Measurements from ENCODE around the gene FHL3. TPM values are rescaled to one million over a fixed set of nuclear protein-coding genes. Genes with fewer than 3 reads are reported as not detected.
"Not testable (repeated sequence)": the region's sequence is repeated elsewhere in the genome, so short reads cannot be mapped to it uniquely, and the experiment has no call there.

FHL3 gene
- total RNA-seq, 1 donor from 2014 or later = 9.8 TPM

DNA sequence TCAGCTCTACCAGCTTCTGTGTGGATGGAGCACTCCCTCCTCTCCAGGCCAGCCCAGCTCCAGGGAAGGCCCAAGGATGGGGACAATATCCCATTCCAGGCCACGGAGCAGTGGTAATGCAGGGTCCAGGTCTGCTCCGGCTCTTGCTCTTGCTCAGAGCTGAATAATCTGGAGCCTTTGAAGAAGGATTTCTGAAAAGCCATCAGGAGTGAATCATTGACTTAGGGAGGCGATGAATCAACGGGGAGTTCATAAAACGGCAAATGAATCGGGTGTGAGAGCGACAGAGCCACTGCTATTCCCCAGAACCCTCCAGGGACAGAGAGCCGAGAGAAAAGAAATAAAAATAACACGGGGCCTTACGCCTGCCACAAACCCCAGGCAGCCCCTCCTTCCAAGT lies 33.5 kb upstream of the FHL3 start:
- intact Hi-C loops (cut with DNase I) = no loop called here

DNA sequence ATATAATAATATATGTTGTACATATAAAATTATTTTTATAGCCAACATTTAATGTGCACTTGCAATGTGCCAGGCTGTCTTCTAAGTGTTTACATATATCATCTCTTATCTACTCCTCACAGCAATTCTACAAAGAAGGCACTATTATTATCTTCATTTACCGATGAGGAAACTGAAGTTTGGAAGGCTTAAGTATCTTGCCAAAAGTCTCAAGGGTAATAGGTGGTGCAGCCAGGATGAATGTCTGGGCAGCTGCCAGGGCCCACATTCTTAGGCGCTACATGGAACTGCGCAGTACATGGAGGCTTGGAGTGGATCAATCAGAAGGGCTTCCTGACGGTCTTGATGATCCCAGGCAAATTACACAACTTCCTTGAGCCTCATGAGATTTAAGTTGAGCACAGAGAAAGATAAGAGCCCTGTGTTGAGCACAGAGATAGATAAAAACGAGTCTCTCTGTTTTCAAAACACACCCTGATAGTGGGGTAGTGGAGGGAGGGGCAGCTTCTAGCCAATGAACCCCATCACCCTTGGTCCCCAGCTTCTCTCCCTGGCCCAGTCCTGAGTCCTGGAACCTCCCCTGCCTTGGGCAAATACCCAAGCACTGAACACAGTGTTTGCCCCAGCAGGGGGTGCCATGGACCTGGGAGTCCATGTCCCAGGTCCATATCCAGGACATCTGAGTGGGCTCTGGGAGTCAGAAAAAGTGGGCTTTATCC lies 32.1 kb upstream of the FHL3 start:
- intact Hi-C loops (cut with DNase I) = no loop called here
- DNase-seq (ENCODE audit: low spot score) = peak; percentile 24

More for the DNA sequence above, 33.5 kb upstream of the FHL3 start:
- DNase-seq (ENCODE audit: low spot score) = peak; percentile 41

DNA sequence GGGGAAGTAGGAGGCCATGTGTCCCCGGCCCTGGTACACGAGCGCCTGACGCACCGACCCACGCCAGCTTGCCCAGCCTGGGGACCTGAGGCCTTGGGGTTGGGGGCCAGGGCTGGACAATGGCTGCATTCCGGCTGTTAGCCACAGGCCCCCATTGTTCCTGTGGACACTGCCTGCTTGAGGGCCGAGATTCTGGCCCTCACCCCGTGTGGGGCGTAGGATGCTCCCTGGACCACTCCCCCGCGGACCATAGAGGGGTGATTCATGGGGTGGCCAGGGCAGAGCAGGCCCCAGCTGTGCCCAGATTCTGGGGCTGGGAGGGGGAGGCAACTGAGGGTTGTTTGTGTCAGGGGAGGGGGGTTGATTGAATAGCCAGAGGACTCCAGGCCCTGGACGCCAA lies 29.6 kb upstream of the FHL3 start:
- intact Hi-C loops (cut with DNase I) = no loop called here

DNA sequence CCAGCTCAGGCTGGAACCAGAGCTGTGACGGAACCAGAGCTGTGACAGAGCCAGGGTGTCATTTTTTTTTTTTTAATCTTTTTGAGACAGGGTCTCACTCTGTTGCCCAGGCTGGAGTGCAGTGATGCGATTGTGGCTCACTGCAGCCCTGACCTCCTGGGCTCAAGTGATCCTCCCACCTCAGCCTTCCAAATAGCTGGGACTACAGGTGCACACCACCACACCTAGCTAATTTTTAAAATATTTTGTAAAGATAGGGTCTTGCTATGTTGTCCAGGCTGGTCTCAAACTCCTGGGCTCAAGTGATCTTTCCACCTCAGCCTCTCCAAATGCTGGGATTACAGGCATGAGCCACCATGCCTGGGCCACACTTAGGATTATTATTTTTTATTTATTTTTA lies 27.7 kb upstream of the FHL3 start:
- intact Hi-C loops (cut with DNase I); DNase-seq (ENCODE audit: low spot score): not testable (repeated sequence)

More for the DNA sequence above, 29.6 kb upstream of the FHL3 start:
- DNase-seq (ENCODE audit: low spot score) = no peak

DNA sequence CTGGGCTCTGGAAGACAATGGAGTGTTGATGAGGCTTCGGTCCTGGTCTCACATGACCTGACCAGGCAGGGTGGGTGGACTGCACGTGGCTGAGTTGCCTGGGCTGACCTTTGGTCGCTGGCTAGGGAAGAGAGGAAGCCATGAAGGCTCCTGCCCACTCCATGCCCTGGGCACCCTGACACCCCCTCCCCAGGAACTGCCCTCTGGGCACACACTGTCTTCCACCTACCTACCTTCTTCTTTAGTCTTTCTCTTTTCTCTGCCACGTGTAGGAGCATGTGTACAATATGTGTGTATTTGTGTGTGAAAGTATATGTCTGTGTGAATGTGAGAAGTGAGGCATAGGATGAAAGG lies 26.2 kb upstream of the FHL3 start:
- no peak for DNase-seq (ENCODE audit: low spot score)
- intact Hi-C loops (cut with DNase I) = no loop called here

DNA sequence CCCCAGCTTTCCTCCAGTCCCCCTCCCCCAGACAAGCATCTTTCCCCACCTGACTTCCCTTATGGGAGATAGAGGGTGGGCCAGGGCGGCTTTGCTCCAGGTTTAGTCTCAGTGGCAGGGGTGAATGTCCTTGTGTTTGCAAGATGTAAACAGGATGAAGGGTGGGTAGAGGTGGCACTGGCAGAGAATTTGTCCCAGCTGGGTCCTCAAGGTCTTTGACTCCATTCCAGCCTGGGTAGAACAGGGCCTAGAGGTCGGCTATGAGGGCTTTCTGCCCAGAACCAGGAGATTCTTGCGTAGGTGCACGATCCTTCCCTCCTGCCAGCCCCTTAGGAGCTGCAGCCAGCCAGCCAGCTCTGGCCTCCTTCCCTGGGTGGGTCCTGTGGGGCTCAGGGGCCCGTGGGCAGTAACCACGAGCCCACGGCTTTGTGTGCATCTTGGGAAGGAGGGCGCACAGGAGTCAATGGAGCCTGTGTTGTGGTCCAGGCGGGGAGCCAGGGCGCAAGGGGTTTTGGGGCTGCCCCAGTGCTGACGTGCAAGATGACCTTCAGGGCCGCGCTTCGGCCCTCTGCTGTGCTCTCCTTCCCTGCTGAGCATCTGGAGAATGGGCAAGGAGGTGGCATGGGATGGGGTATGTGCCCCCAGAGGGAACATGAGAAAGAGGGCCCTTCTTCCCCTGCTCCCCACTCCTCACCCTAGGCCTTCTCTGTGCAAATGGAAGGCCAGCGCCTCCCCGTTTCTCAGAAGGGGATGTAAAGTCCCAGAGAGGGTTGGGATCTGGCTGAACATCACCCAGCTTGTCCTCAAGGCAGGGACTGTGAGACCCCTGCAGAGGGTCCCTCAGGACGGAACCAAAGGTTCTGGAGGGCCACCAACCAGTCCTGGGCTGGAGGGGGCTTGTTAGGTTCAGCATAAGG lies 25.5 kb upstream of the FHL3 start:
- peak; percentile 57 for DNase-seq (ENCODE audit: low spot score)
- intact Hi-C loops (cut with DNase I) = no loop called here

DNA sequence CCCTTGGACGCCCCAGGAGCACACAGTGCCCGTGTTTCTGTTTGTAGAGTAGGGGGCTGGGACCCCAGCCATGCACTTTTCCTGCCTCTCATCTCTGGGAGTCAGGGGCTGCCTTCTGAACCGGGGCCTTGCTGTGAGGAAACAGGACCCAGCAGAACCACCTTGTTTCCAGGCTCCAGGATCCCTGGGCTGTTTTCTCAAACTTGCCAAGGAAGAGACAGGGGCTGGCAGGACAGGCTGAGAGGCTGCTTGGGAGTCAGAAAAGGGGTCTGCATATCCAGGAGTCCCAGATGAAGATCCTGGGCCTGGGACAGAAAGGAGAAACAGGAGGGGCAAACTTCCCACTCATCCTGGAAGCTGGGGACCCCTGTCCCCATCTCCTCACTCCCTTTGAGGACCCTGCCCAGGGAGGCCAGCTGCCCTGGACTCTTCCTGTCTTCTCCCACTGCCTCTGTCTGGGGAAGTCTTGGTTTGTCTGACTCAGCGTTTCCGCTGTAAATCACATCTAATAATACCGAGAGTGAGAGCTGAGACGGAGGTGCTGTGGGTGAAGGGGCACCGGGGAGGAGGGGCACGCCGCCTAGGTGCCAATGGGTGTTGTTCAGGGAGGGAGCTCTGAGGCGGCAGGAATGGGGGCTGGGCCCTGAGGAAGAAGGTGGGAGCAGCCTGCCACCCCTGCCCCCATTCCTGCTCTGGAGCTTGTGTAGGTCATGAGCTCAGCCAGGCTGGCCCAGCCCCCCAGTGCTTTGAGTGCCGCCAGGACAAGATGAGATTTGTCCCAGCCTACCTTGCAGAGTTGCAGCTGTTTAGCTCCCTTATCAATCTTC lies 24.6 kb upstream of the FHL3 start:
- peak; percentile 70 for DNase-seq (ENCODE audit: low spot score)

DNA sequence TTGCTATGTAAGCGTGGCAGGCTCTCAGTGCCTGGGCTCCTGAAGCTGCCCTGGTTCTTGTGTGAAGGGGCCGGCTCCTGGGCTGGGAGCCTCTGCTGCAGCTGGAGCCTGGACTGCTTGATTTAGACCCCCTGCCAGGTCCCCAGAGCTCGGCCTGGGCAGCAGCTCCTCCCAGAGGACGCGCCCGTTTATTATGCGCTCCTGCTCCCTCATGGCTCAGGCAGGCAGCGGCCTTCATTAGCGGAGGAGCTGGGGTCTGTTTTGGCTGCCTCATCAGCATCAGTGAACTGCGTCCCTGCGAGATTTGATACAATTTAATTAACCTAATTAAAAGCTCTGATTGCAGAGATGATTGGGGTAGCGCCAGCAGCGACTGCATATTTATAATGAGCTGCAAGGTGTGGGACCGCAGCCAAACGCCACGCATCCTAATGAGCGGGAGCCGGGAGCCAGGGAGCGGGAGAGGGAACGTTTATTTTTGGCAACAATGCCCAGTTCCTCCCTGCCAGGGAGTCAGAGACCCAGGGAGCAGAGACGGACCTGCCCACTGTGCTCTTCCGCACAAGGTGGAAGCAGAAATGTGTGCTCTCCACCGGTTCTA lies 23.9 kb upstream of the FHL3 start:
- intact Hi-C loops (cut with DNase I) = loop anchor here (5.0 to 10.0 kb wide), 2 partner anchors 558 to 806 kb away; no protein-coding TSS in a partner anchor
- DNase-seq (ENCODE audit: low spot score) = peak; percentile 68

More for the DNA sequence above, 24.6 kb upstream of the FHL3 start:
- intact Hi-C loops (cut with DNase I) = loop anchor here (5.0 to 10.0 kb wide), 2 partner anchors 557 to 805 kb away; no protein-coding TSS in a partner anchor

DNA sequence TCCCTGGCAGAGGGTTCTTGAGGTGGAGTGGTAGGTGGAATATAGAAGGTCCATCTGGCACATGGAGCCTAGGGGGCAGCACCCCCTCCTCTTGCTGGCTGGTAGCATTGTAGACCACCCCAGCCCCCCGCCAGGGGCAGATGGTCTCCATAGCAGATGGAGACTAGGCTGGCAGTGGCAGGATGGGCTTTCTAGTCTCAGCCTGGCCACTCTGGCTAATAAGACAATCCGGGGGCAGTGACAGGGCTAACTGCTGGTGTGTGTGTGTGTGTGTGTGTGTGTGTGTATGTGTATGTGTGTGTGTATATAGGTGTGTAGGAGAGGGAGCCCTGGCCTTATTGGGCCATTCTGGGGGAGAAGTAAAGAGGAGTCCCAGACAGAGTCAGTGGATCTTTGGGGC lies 23.4 kb upstream of the FHL3 start:
- intact Hi-C loops (cut with DNase I) = loop anchor here (5.0 to 10.0 kb wide), 2 partner anchors 559 to 806 kb away; no protein-coding TSS in a partner anchor
- peak; percentile 39 for DNase-seq (ENCODE audit: low spot score)

DNA sequence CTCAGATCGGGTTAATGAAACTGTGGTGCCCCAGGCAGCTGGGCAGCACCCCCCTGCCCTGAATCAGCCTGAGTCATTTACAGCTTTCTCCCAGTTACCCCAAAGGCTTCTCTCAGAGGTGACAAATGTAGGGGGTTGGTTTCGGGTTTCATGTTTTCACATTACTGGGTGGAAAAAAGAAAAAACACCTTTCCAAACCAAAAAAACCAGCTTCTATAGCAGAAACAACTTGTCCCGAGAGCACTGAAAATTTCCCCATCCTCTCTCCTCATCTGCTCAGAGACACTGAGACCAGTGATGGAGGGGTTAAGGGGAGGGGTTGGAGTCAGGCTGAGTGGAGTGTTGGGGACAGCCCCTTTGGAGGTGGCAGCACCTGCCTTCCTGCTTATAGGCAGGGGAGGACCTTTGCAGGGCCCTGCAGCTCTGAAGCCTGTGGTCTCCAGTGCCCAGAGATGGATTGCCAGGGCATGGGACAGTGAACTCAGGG lies 22.8 kb upstream of the FHL3 start:
- DNase-seq (ENCODE audit: low spot score) = peak; percentile 33

DNA sequence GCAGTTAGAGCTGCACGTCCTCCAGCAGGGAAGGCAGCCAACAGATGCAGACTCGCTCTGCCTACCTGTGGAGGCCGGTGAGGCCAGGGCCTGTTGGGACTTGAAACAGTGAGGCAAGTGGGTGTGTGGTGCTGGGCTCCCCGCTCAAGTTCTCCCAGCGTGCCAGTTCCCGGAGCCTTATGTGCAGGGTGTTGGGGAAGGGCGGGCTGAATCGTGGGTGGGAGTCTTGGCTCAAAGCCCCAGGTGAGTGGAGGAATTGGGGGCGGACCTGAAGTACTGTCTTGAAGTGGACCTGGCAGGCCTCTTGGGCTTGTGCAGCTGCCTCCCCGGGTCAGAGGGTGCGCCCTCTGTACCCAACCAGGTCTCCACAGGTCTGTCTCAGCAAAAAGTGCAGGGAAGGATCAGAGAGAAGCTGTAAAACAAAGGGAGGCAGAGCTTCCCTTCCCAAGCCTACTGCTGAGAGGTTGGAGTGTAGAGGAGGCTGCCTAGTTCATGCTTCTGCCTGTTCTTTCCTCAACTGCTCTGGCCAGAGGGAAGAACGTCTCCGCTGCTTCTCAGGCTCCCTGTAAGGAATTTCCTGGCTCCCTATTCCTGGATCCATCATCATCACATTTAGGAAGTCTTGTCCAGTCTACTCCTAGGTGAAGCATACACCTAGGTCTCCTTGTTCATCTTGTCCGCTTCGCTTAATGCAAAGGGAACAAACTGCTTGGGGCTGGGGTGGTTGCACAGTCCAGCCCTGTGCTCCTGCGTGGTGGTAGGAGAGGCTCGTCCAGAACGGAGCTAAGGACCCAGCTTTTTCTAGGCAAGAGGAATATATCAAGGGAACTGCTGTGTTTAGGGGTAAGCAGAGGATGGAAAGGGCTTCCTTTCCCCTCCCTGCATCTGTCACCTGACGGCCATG lies 22.1 kb upstream of the FHL3 start:
- intact Hi-C loops (cut with DNase I) = loop anchor here (5.0 to 10.0 kb wide), 2 partner anchors 560 to 807 kb away; no protein-coding TSS in a partner anchor

More for the DNA sequence above, 22.8 kb upstream of the FHL3 start:
- intact Hi-C loops (cut with DNase I) = loop anchor here (5.0 to 10.0 kb wide), 2 partner anchors 559 to 807 kb away; no protein-coding TSS in a partner anchor

DNA sequence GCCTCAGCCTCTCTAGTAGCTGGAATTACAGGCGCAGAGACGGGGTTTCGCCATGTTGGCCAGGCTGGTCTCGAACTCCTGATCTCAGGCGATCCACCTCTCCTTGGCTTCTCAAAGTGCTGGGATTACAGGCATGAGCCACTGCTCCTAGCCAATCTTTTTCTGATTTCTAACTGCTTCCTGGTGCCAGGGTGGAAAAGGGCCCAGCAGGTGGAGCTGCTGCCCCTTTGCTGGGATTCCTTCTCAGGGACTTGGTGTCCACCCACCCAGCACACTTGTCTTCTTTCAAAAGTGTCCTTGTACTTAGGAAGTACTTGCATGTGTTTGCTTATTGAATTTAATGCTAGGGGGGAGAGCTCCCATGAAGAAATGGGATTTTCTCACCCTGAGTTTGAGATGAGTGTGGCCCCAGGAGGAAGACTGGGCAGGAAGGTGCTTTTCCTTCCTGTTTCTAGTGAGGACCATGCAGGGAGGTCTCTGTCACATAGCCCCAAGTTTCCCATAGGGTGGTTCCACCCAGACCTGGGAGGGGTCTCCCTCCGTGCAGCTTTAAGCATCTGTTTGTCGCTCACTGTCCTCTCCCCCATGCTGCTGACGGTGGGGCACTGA lies 21.4 kb upstream of the FHL3 start:
- intact Hi-C loops (cut with DNase I) = loop anchor here (5.0 to 10.0 kb wide), 2 partner anchors 561 to 808 kb away; no protein-coding TSS in a partner anchor
- DNase-seq (ENCODE audit: low spot score) = peak; percentile 58

More for the DNA sequence above, 22.1 kb upstream of the FHL3 start:
- DNase-seq (ENCODE audit: low spot score) = peak; percentile 71

DNA sequence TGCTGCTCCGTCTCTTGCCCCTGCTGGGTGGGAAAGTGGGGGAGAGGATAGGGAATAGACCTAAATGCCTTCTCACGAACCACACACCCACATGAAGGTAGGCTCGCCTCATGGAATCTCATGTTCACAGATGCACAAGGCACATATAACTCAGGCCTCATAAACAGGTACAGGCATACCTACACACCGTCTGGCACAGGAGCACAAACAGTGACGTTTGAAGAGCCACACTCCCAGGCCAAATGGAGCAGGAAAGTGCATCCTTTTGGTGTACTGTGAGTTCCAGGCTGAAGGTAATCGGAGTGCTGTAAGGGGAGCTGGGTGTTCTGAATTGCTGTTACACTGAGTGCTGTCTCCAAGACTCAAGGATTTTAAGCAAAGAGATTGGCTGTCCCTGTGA lies 20.4 kb upstream of the FHL3 start:
- intact Hi-C loops (cut with DNase I) = loop anchor here (5.0 to 10.0 kb wide), 2 partner anchors 562 to 809 kb away; no protein-coding TSS in a partner anchor
- peak; percentile 29 for DNase-seq (ENCODE audit: low spot score)

DNA sequence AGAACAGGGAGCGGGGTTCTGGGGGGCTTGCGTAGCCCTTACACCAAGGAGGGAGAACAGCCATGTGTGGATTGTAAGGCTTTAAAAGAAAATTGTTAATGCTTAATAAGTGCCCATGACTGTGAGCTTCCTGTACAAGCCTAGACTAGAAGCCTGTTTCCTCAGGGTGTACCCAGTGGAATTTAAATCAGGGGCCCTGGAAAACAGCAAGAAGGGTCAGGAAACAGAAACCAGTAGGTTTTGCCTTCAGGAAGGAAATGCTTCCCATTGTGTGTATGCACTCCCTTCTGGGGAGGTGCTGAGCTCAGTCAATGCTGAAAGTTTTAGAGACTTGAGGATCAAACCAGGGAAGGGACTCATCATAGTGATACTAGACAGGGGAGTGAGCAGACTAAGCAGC lies 19.9 kb upstream of the FHL3 start:
- intact Hi-C loops (cut with DNase I) = loop anchor here (5.0 to 10.0 kb wide), 2 partner anchors 562 to 810 kb away; no protein-coding TSS in a partner anchor

DNA sequence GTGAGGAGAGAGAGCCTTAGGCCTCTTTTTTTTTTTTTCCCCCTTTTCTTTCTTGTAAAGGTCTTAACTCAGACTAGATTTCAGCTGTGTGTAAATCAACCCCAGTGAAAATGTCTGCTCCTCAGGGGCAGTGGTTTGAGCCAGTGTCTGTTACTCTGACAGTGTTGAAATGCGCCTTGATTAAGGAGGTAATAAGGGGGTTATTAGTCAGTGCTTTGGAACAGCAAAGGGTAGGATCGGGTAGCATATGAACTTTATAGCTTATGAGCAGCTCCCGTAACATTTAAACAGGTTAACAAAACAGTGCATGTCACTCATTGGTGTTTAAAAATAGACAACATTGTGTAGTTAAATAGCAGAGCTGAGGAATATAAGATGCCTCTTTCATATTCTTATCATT lies 17.5 kb upstream of the FHL3 start:
- intact Hi-C loops (cut with DNase I) = loop anchor here (10.0 kb wide), 1 partner anchor 812 kb away; no protein-coding TSS in a partner anchor
- no peak for DNase-seq (ENCODE audit: low spot score)

More for the DNA sequence above, 19.9 kb upstream of the FHL3 start:
- DNase-seq (ENCODE audit: low spot score) = no peak

DNA sequence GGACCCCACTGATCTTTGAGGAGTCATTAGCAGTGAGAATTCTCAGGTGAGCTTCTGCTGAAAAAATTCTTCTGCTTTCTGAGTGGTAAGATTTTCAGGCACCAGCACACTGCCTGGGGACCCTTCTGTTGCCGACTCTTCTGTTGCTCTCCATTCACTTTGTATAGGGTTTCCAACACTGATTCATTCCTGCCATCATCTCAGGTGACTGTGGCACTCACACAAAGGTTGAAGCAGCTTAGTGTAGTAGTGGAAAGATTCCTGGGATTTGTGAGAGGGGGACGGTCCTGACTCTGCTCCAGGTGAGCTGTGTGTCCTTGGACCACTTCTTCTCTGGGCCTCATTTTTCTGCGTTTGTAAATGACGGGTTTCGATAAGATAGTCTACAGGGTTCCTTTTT lies 16.7 kb upstream of the FHL3 start:
- intact Hi-C loops (cut with DNase I) = loop anchor here (10.0 kb wide), 1 partner anchor 813 kb away; no protein-coding TSS in a partner anchor
- no peak for DNase-seq (ENCODE audit: low spot score)

DNA sequence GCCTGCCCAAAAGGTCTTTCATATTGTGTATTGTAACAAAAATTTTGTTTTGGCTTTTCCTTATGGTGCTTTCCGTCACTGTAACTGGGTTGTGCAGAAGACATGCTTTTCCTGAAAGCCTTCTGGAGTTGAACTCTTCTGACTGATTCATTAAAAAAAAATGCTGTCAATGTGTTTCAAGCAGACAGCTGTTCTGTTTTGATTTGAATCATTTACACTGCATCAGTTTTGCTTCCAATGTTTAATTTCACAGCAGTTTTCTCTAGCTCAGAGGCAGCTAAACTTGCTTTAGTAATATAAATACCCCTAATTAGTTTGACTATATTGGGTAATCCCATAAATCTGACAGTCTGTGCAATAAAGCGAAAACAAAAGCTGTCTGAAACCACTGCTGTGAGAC lies 15.1 kb upstream of the FHL3 start:
- intact Hi-C loops (cut with DNase I) = loop anchor here (10.0 kb wide), 1 partner anchor 814 kb away; no protein-coding TSS in a partner anchor
- DNase-seq (ENCODE audit: low spot score) = no peak
